Endothelial cell of umbilical vein (primary cell): Measurements from ENCODE around the gene TSR1. TPM values are rescaled to one million over a fixed set of nuclear protein-coding genes. Genes with fewer than 3 reads are reported as not detected.

Experiments
- BruUV-seq: library from RNA; stranded (reverse); fragments of 400-500 nt; replicated peaks from 2 replicates; lab custom pipeline; 2021; lab: Mats Ljungman, UMichigan
- CTCF ChIA-PET: fragments of 300-600, 350-600 bp; sonication (Branson Sonifier 250); formaldehyde crosslinking; loops from one replicate; lab custom pipeline; 2021; ENCODE audit warnings: antibody characterized with exemption, inconsistent platforms; lab: Charles Lee
- POLR2A ChIA-PET: fragments of 300-600, 350-600 bp; sonication (Branson Sonifier 250); formaldehyde crosslinking; loops from one replicate; lab custom pipeline; 2021; ENCODE audit warnings: antibody characterized with exemption, inconsistent platforms; lab: Charles Lee
- DNase-seq: peaks from one replicate; pipeline ENCODE4 v3.0.0-alpha.2; 2011; ENCODE audit warnings: low read depth, low spot score
- FAIRE-seq: peaks from 2 replicates; lab custom pipeline; 2011; peaks lifted over from hg19 to GRCh38; lab: Jason Lieb, UNC
- H2AFZ ChIP-seq: 2 replicates; pipeline ENCODE4 v1.6.0; 2012; ENCODE audit warnings: low read depth, low read length, control low read depth, inconsistent platforms
- H3K27ac ChIP-seq: 2 replicates; pipeline ENCODE4 v1.5.1; 2011; ENCODE audit warnings: low read depth, mild to moderate bottlenecking, control low read depth, low read length, moderate library complexity; ENCODE audit not compliant: insufficient read depth
- H3K27me3 ChIP-seq, 2 experiments: 2 replicates each; pipeline versions ENCODE4 v1.6.0 to v1.6.1; 2011; ENCODE audit warnings: low read length in 2 of 2, mixed read lengths in 1 of 2; ENCODE audit not compliant: control insufficient read depth in 2 of 2, insufficient read depth in 2 of 2
- H3K36me3 ChIP-seq, 2 experiments: 2 replicates in 1 of 2; 3 replicates in 1 of 2; pipeline ENCODE4 v1.5.1; 2011; ENCODE audit warnings: low read length in 2 of 2, mild to moderate bottlenecking in 1 of 2, moderate library complexity in 1 of 2; ENCODE audit not compliant: control insufficient read depth in 2 of 2, insufficient read depth in 2 of 2; ENCODE audit errors: extremely low read depth in 1 of 2
- H3K4me1 ChIP-seq: 3 replicates; pipeline ENCODE4 v1.5.1; 2011; ENCODE audit warnings: mild to moderate bottlenecking, low read length; ENCODE audit not compliant: control insufficient read depth, insufficient read depth; ENCODE audit errors: extremely low read depth
- H3K4me2 ChIP-seq: 2 replicates; pipeline ENCODE4 v1.6.1; 2011; ENCODE audit warnings: low read length, control low read depth, mixed read lengths; ENCODE audit not compliant: insufficient read depth
- H3K4me3 ChIP-seq, 3 experiments: fragments of 200-600 bp in 1 of 3; sonication (generic), shearing (Covaris generic) in 1 of 3; replicated peaks in 1 of 3; 2 replicates each; pipeline ENCODE4 v1.5.1; 2011 to 2016; ENCODE audit warnings: control low read depth in 3 of 3, low read length in 3 of 3, mild to moderate bottlenecking in 2 of 3, inconsistent platforms in 1 of 3, low read depth in 1 of 3, moderate library complexity in 1 of 3; ENCODE audit not compliant: insufficient read depth in 1 of 3
- H3K79me2 ChIP-seq: 2 replicates; pipeline ENCODE4 v1.6.0; 2012; ENCODE audit warnings: low read length, inconsistent platforms; ENCODE audit not compliant: control insufficient read depth, insufficient read depth
- H3K9ac ChIP-seq: replicated peaks from 2 replicates; pipeline ENCODE3; 2011; ENCODE audit warnings: low read length, control low read depth; ENCODE audit not compliant: insufficient read depth; ENCODE audit errors: extremely low read depth
- H3K9me1 ChIP-seq: replicated peaks from 3 replicates; pipeline ENCODE4 v1.6.0; 2011; ENCODE audit warnings: mild to moderate bottlenecking, low read length; ENCODE audit not compliant: control insufficient read depth, insufficient read depth; ENCODE audit errors: extremely low read depth
- H3K9me3 ChIP-seq: replicated peaks from 2 replicates; pipeline ENCODE4 v1.5.1; 2012; ENCODE audit warnings: low read length, inconsistent platforms; ENCODE audit not compliant: control insufficient read depth, insufficient read depth
- H4K20me1 ChIP-seq: replicated peaks from 2 replicates; pipeline ENCODE3; 2011; ENCODE audit warnings: mild to moderate bottlenecking, low read length; ENCODE audit not compliant: control insufficient read depth, insufficient read depth; ENCODE audit errors: extremely low read depth
- CTCF ChIP-seq, 2 donors: IDR thresholded peaks; 1 replicate in 1 of 2; 2 replicates in 1 of 2; pipeline ENCODE4 v1.5.1; 2011; ENCODE audit warnings: low read length in 2 of 2, mild to moderate bottlenecking in 2 of 2, moderate library complexity in 2 of 2, control low read depth in 1 of 2, inconsistent platforms in 1 of 2, low read depth in 1 of 2; ENCODE audit not compliant: insufficient read depth in 1 of 2; ENCODE audit errors: extremely low read depth in 1 of 2
- EZH2 ChIP-seq: IDR thresholded peaks from 2 replicates; pipeline ENCODE4 v1.6.1; 2012; ENCODE audit warnings: borderline replicate concordance, low read depth, mild to moderate bottlenecking, moderate library complexity, low read length, inconsistent platforms; ENCODE audit not compliant: severe bottlenecking
- FOS ChIP-seq: IDR thresholded peaks from 2 replicates; pipeline ENCODE4 v1.6.1; 2011; ENCODE audit warnings: mild to moderate bottlenecking, low read length, moderate library complexity, borderline replicate concordance; ENCODE audit not compliant: insufficient read depth
- JUN ChIP-seq: IDR thresholded peaks from 2 replicates; pipeline ENCODE4 v1.6.1; 2011; ENCODE audit warnings: borderline replicate concordance, low read depth; ENCODE audit not compliant: insufficient read length, insufficient read depth
- MYC ChIP-seq: IDR thresholded peaks from one replicate; pipeline ENCODE4 v1.6.1; 2011; ENCODE audit warnings: mild to moderate bottlenecking, low read depth, low read length
- POLR2A ChIP-seq: IDR thresholded peaks from 2 replicates; pipeline ENCODE4 v1.6.1; 2012; ENCODE audit warnings: low read depth, mild to moderate bottlenecking, control low read depth, low read length
- POLR2AphosphoS5 ChIP-seq: IDR thresholded peaks from 2 replicates; pipeline ENCODE4 v1.6.1; 2012; ENCODE audit warnings: low read depth, mild to moderate bottlenecking, control low read depth, low read length, moderate library complexity; ENCODE audit not compliant: insufficient read depth
- dilution Hi-C: fragments of 300-500 bp; cut with MboI; formaldehyde crosslinking; loops from one replicate; pipeline ENCODE4 v1.15.0; 2019; ENCODE audit warnings: low sequenced_read_pairs; ENCODE audit not compliant: extremely low pct_ligation_motif_present
- intact Hi-C: fragments of 100-400 bp; cut with micrococcal nuclease; formaldehyde crosslinking; loops from one replicate; pipeline ENCODE4 v1.10.0; 2022
- polyA plus RNA-seq, 4 experiments: library from polyadenylated mRNA; depleted of rRNA in 3 of 4; stranded (reverse) in 3 of 4; unstranded in 1 of 4; fragments of >200 nt; gene quantifications; 2 replicates each; pipeline versions ENCODE4 v1.2.1 to v1.2.3, GENCODE V29; 2011 to 2012; ENCODE audit warnings: missing spikeins in 1 of 4
- total RNA-seq: library from RNA; stranded (reverse); gene quantifications from 2 replicates; pipeline ENCODE4 v1.2.3, GENCODE V29; 2021

TSR1 gene
- total and polyA plus RNA-seq, 2 donors (not counting 3 experiments of a cell fraction or from before 2014, with no cell fraction given) = 6.2 to 39.9 TPM

GRCh38 chr17:2343421-2343820 is 7.2 kb upstream of the TSR1 start:
- Histone ChIP-seq H3K9me3 (no peaks in the 10 kb centered on the region), H3K27me3 (no peaks in the 10 kb centered on the region), H3K4me1 (no peaks in the 10 kb centered on the region), H3K27ac (no peak overlapping the region), H3K36me3 (peaks cover 0 to 9% of the 10 kb centered on the region in 2 experiments), H3K4me3 (no peak overlapping the region), H3K4me2 (no peak overlapping the region), H3K79me2 (peaks cover under 1% of the 10 kb centered on the region), H3K9ac (no peak overlapping the region), H4K20me1 (no peaks in the 10 kb centered on the region), H3K9me1 (no peaks in the 10 kb centered on the region), H2AFZ (no peak overlapping the region)
- ChIA-PET CTCF (interaction anchor here (1.2 to 1.7 kb wide), 2 partner anchors 9 to 17 kb away, joined by 3 to 4 read pairs; no protein-coding TSS in a partner anchor), POLR2A (no interaction called here)
- DNase-seq (no peak), FAIRE-seq (no peak)
- no peak for TF ChIP-seq EZH2
- TF ChIP-seq JUN = no peak
- TF ChIP-seq MYC = no peak
- no peak for TF ChIP-seq POLR2A
- TF ChIP-seq FOS = no peak
- TF ChIP-seq POLR2AphosphoS5 = no peak
- no peak for TF ChIP-seq CTCF (IDR thresholded peaks at IDR 0.05; ENCODE audit: extremely low read depth in 1 of 2, insufficient read depth in 1 of 2, low read depth in 1 of 2, low read length in 2 of 2)
- dilution Hi-C loops = no loop called here
- intact Hi-C loops = no loop called here
- BruUV-seq = no TSS peak
